ENCODE measurements around the gene PACRGL. TPM values are rescaled to one million over a fixed set of nuclear protein-coding genes. Genes with fewer than 3 reads are reported as not detected.

PACRGL gene
- total RNA-seq = 20.5 and 21.4 TPM in 2 replicates

DNA sequence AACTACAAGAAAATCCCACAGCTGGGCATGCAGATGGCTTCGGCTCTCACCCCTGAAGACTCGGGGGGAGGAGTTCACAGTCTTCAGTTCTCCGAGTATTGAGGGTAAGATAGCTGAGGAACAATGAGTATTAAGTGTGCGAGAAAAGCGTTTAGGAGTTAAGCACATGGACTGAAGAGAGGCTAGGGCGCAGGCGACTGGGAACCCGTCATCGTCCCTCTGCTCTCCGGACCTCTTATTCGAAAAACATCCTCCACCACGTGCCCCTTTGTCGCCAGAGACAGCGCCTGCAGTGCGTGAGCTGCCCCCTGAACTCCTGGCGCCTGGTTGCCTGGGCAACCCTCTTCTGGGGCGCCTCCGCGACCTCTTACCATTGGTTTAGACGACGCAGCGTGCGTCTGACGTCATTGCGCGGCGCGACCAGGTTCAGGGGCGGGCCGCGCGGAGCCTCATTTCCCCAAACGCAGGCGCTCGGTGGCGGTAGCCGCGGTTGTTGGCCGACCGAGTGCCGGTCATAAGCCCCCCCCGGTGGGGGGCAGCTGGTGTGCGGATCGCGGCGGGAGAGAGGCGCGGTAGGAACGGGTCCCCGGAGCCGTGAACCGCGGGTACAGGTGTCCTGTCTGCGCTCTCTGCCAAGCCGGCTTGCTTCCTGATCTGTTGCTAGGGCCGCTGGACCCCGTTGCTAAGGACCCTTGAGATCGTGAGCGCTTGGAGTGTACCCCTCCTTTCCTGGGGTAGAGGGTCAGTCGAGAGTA lies at the start of gene PACRGL:
Gene PACRGL, plus strand, starts transcription at position 452 of the 755 bp plus-strand sequence. CDS start 4,024 bp downstream, outside the sequence.

All from pericardium fibroblast (primary cell).